KOPT-K1 (cell line): ENCODE data around the gene RTEL1.
A peak's percentile ranks its signal among the peaks of the same experiment; 100 is the strongest.
"Not testable (repeated sequence)": the region's sequence is repeated elsewhere in the genome, so short reads cannot be mapped to it uniquely, and the experiment has no call there.

Experiments used
- H3K27ac ChIP-seq: fragments of 200-600 bp; sonication (generic); 2 replicates; pipeline ENCODE4 v1.5.1; 2016; ENCODE audit warnings: antibody characterized with exemption, mild to moderate bottlenecking, low read depth, low read length; ENCODE audit not compliant: poor library complexity, severe bottlenecking
- H3K36me3 ChIP-seq: fragments of 200-600 bp; sonication (generic); 2 replicates; pipeline ENCODE4 v1.5.1; 2017; ENCODE audit warnings: antibody characterized with exemption, mild to moderate bottlenecking, low read length, moderate library complexity; ENCODE audit not compliant: insufficient read depth
- H3K9me3 ChIP-seq: fragments of 200-600 bp; sonication (generic); 2 replicates; pipeline ENCODE4 v1.5.1; 2017; ENCODE audit warnings: antibody characterized with exemption, low read length, mild to moderate bottlenecking; ENCODE audit not compliant: insufficient read depth, poor library complexity, severe bottlenecking

RTEL1 gene

DNA sequence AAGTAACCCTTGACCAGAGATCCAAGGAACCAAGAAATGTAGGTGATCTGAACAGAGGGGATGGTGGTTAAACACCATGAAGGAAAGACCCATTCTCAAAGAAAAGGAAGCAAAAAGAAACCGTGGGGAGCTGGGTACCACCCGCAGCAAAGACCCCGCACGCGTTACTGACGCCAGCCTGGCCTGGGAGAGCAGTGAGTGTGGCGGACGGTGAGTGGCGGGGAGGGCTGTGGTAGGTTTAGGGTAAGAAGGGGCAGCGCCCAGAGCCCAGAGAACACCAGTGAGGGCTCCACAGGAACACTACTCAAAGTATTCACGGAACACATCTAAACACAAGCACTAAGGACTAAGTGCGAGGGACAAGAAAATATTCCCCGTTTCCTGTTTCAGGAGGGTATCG, 35.4 kb upstream of the RTEL1 start:
- H3K27ac ChIP-seq, result no peak overlapping the region
- H3K9me3 ChIP-seq, result no peaks in the 10 kb centered on the region
- peaks cover 19% of the 10 kb centered on the region for H3K36me3 ChIP-seq

DNA sequence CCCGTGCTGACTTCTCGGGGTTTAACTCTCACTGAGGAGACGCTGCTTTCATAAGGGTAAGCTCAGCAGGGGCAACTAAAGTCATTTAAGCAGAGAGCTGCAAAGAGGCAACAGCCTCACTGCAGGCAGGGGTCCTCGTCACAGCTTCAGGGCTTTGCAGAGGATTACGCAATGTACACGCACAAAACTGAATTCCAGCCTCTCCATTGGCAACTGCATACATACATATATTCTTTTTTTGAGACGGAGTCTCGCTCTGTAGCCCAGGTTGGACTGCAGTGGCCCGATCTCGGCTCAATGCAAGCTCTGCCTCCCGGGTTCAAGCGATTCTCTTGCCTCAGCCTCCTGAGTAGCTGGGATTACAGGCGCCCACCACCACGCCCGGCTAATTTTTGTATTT, 33.6 kb upstream of the RTEL1 start:
- Histone ChIP-seq H3K9me3 (no peaks in the 10 kb centered on the region), H3K27ac (no peak overlapping the region), H3K36me3 (peaks cover 2% of the 10 kb centered on the region; the same call in 1 of the 2 replicates)

GRCh38 chr20:63625771-63626423, 32.2 kb upstream of the RTEL1 start:
- H3K36me3 ChIP-seq, result no peaks in the 10 kb centered on the region
- peak overlapping the region; percentile 89 for H3K27ac ChIP-seq
- H3K9me3 ChIP-seq, result no peaks in the 10 kb centered on the region

DNA sequence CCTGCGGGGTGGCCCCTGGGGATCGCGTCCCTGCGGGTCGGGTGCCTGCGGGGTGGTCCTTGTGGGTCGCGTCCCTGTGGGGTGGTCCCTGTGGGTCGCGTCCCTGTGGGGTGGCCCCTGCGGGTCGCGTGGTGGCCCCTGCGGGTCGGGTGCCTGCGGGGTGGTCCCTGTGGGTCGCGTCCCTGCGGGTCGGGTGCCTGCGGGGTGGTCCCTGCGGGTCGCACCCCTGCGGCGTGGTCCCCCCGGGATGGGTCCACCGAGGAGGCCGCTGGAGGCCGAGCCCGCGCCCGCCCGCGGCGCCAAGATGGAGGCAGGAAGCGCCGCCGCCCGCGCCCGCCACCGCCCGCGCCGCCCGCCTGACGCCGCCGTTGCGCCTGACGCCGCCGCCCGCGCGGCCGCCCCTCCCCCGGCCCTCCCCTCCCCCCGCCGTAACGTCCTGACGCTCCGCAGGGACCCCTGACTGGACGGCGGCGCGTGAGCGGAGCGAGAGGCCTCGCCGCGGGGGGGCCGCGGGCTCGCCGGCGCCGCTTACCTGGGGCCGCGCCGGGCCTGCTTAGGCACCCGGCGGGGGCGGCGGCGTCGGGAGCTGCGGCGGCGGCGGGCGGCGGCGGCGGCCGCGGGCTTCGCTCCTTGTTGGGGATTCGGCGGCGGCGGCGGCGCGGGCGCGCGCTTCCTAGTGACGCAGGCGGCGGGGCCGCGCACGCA, 31.5 kb upstream of the RTEL1 start, which contains the start of gene GMEB2:
GMEB2 (minus strand) TSS at position 678 of the 705 bp plus-strand sequence. CDS start 7,704 bp downstream, outside the sequence.
- Histone ChIP-seq H3K36me3 (no peaks in the 10 kb centered on the region), H3K9me3 (no peaks in the 10 kb centered on the region), H3K27ac (peak within 1 kb of the TSS; percentile 89)

DNA sequence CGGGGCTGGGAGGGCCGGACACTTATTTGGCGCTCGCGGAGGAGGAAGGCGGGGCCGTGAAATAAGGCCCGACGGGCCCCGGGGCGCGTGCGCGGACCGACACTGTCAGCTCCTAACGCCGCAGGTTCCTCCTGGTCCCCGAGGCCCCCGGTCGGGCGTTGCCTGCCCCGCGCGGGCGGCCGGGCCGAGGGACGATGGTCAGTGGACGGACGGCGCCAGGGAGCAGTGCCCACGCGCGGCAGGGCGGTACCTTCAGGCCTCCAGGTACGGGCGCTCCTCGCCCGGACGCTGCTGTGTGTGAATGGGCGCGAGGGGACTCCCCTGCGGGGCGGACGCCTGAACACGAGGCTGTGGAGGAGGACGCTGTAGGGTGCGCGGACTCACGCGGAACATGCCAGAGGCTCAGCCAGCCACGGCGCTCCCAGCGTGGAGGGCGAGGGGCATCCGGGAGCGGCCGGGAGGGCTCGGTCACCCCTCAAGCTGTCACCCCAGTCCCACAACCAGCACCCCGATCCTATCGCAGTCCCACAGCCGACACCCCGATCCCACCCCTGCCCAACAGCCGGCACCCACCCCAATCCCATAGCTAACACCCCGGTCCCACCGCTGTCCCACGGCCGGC, 30.9 kb upstream of the RTEL1 start:
- Histone ChIP-seq H3K9me3 (no peaks in the 10 kb centered on the region), H3K27ac (peak overlapping the region; percentile 89), H3K36me3 (no peaks in the 10 kb centered on the region)

GRCh38 chr20:63627751-63628245, 30.3 kb upstream of the RTEL1 start:
- Histone ChIP-seq H3K36me3 (no peaks in the 10 kb centered on the region), H3K9me3 (no peaks in the 10 kb centered on the region), H3K27ac (peak overlapping the region; percentile 89)

- peak overlapping the region; percentile 89 for H3K27ac ChIP-seq
- H3K36me3 ChIP-seq, result no peaks in the 10 kb centered on the region
- no peaks in the 10 kb centered on the region for H3K9me3 ChIP-seq
Measured at GRCh38 chr20:63628246-63628975, 29.7 kb upstream of the RTEL1 start.

DNA sequence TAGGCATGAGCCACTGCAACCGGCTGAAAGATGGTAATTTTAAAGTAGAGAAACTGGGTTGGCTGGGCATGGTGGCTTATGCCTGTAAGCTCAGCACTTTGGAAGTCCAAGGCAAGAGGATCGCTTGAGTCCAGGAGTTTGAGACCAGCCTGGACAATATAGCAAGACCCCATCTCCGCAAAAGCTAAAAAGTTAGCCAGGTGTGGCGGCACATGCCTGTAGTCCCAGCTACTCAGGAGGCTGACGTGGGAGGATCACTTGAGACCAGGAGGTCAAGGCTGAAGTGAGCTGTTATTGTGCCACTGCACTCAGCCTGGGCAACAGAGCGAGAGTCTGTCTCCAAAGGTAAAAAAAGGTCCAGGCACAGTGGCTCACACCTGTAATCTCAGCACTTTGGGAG, 27.2 kb upstream of the RTEL1 start:
- H3K27ac ChIP-seq, H3K36me3 ChIP-seq, H3K9me3 ChIP-seq: not testable (repeated sequence)

- not testable (repeated sequence) for H3K9me3 ChIP-seq, H3K27ac ChIP-seq, H3K36me3 ChIP-seq
Measured at GRCh38 chr20:63631426-63631825, 26.7 kb upstream of the RTEL1 start.

GRCh38 chr20:63633732-63634131, 24.4 kb upstream of the RTEL1 start:
- Histone ChIP-seq H3K36me3 (no peaks in the 10 kb centered on the region), H3K27ac (peak overlapping the region; percentile 96), H3K9me3 (no peaks in the 10 kb centered on the region)

DNA sequence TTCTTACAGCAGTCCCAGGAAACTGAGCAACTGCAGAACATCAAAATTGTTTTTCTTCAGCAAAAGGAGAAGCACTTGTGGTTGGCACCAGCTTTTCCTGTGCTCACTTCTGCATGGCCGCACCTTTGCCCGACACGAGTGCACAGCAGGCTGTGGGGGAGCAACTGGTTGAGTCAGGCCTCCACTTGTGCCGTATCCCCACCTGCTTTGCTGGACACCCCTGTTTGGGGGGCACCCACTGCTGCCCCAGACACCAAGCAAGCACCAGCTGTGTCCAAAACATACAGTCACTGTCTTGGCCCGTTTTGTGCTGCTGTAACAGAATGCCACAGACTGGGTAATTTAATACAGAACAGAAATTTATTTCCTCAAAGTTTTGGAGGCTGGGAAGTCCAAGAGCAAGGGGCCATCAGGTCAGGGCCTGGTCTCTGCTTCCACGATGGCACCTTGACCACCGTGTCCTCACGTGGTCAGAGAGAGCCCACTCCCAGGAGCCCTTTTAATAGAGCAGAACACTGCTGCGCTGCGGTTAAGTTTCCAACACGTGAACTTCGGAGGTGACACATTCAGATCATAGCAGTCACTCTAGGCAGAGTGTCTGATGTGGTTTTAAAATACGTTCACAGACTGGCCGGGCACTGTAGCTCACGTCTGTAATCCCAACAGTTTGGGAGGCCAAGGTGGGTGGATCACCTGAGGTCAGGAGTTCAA, 22.5 kb upstream of the RTEL1 start:
- Histone ChIP-seq H3K9me3 (no peaks in the 10 kb centered on the region), H3K27ac (peak overlapping the region; percentile 96), H3K36me3 (peaks cover 8% of the 10 kb centered on the region; the same call in 1 of the 2 replicates)

- Histone ChIP-seq H3K27ac (peak overlapping the region; percentile 96), H3K9me3 (no peaks in the 10 kb centered on the region), H3K36me3 (peaks cover 8% of the 10 kb centered on the region; the same call in 1 of the 2 replicates)
Measured at GRCh38 chr20:63636752-63637628, 21.1 kb upstream of the RTEL1 start.

DNA sequence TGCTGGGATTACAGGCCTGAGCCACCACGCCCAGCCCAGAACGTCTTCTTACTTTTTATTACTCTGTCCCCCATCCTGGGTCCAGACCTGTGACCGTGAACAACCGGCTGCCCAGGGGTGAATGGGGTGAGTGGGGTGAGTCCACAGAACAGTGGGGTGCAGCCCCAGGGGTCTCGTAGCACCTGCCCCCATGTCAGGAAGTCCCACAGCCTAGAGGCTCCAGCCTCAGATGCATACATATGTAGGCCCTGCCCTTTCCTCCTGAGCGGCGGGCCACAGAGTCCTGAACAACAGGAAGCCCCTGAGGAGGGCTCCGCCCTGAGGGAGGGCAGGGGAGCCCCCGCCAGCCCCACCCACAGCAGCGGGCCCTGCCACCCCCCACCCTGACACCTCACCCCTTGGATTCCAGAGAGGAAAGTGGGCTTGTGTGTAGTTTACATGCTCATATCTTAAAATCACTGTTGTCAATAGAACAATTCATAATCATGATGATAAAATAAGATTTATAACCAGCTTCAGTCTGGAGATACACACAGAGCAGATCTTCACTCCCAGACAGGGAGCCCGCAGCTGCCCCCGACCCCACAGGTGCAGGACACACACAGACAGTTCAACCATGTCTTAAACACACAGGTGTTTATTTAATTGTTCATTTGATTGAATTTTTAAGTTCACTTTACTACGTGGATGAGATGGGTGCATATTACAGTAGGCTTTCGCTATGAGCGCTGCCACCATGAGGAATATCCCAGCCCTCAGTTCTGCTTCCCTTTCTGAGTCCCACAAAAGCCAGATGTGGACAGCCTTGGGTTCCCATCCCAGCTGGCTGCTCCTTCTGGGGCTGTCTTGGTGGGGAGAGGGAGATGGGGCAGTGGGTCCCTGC, 18.8 kb upstream of the RTEL1 start:
- no peaks in the 10 kb centered on the region for H3K9me3 ChIP-seq
- H3K27ac ChIP-seq, result peak overlapping the region; percentile 83
- peaks cover 8% of the 10 kb centered on the region for H3K36me3 ChIP-seq
